ENCODE measurements around the gene TOP2B.
A peak's percentile ranks its signal among the peaks of the same experiment; 100 is the strongest.

Gene TOP2B

DNA sequence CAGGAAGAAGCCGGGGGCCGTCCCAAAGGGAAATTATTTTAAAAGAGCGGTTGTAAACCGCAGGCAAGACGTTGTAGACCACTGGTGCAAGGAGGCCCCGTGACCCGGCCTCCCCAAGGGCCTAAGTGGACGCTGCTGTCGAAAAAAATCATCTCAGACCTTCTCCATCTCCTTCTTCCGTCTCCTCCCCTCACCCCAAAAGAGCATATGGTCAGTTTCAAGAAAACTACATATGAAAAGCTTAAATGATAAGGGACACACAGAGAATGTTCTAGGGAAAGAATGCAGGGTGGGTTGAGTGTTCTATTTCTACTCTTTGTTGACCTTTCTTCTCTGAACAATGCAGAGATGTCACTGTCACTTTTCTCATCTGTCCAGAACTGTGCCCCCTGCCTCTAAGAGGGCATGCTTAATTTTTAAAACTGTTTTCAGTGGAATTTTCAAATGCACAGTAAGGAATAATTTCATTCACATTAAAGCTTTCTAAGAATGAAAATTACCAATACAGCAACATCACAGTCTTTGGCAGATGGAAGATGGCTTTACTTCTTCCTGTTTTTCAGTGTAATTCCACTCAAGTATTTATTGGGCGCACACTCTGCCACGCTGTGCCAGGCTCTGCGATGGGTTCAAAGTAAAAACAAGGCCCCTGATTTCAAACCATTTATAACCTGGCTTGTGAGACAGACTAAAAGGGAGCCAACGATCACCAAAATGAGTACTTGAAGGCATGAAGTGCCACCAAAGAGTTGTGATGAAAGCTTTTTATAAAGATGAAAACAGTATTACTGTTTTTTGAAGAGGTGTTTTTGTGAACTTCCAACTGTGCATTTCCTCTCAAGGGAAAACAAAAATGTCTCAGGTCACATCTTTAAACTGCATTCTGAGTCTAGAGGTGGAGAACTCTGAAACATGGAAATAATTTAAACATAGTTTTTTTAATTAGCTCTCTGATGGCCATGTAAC is 891 bp upstream of the TOP2B start:
- DNase-seq, result no peak

DNA sequence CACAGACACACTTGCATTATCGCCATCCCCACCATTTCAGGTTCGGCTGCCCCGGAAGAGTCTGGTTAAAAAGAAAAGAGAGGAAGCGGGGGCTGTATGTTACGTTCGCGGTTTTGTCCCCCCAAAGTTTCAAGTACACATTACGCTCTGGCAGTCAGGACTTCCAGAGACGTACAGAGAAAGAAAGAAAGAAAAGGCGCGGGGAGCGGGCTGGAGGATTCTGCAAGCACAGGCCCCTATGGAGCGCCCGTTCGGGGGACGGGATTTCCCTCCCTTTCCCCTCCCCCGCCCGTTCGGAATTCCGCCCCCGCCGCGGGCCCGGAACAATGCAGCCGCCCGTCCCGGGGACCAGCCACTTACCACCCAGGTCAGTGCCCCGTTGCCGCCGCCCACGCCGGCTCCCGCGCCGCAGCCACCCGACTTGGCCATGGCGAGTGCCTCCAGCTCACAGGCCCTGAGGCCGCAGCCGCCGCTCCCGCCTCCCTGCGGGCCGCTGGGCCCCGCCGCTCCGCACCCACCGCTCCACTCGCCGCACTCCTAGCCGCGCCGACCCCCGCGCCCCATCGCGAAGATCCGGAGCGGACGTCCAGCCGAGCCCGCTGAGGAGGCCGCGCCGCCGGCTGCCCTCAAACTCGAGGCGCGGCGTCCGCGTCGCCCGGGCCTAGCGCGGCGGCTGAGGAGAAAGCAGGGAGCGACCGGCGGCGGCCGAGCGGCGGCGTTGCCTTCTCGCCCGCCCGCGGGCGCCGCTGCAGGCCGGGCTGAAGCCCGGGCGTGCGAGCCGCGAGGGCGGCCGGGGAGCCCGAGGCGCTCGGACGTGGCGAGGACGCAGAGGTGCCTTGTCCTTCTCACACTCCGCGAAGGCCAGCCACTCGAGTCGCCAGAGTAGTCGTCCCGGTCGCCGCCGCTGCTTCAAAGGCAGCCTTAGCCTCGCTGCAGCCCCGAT is 567 bp downstream of the TOP2B start:
- peak; percentile 69 for DNase-seq

DNA sequence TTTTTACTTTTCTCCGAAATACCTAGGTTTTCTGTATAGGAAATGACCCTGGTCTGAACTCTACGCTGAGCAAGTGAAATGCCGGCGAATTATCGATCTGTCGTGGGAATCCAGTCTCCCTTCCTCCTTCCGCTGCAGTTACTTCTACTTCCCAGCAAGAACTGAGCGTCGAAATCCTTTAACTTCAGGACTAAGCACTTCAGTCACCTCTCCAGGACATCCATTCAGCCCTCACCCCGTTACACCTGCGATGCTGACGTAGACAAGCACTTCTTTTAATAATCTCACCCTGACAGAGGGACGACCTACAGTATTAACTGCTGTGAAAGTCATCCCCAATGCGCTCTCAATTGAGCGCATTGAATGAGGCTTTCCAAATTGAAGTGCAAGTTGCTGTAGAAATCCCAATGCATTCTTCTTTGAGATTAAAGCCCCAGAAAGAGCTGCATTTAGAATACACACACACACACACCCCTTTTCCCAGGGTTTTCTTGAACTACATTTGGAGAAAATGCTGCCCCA is 1.3 kb downstream of the TOP2B start:
- DNase-seq, result peak; percentile 67

DNA sequence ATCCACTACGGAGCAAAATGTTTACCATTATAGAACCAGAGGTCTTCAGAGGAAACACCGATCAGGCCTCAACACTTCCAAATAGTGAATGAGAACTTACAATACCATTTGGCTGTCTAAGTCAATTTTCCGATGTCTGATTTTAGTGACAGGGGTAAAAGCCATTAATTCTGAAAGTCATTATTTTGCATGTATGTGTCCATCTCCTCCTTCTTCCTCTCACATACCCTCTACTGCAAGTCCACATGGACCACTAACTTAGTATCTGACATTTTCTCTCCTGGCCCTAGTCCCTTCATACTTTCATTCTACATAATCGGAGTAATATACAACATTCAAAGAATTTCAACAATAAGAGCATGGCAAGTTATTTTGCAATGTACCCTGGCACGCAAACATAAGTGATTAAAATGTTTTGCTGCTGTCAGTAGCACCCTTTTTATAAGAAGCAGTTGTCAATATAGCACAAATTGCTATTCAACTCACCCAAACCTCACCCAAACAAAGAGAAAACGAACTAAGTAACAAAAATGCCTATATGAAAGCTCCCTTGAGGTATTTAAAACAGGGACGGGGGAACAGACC is 1.9 kb downstream of the TOP2B start:
- peak; percentile 3 for DNase-seq

DNA sequence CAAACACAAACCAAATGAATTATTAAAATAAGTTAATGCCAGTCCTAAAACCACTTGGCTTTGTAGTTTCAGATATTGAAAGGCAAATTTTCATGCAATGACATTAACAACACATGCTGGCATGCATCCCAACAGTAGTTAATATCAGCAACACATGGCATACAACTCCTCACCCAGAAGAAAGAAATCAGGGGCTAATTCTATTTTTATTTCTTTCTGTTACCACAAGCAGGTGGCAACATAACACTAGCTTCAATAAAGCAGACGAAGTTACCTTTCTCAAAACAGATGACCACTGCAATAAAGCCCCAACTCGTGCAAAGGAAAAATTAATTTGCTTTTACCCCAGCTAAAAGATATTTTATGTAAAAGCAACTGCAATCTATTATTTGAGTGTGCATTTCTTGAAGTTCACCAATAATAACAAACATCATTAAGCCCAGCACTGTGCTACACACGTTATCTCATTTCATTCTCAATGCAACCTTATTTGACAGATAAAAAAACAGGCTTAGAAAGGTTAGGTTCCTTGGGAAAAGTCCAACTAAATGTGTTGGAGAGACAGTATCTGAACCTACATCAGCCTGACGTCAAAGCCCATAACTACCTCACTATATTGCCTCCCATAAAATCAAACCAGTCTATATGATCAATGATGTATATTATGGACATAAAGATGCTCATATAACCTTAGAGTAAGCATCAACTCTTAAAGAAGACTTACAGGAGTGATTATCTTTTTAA is 2.8 kb downstream of the TOP2B start:
- DNase-seq, result peak; percentile 23

DNA sequence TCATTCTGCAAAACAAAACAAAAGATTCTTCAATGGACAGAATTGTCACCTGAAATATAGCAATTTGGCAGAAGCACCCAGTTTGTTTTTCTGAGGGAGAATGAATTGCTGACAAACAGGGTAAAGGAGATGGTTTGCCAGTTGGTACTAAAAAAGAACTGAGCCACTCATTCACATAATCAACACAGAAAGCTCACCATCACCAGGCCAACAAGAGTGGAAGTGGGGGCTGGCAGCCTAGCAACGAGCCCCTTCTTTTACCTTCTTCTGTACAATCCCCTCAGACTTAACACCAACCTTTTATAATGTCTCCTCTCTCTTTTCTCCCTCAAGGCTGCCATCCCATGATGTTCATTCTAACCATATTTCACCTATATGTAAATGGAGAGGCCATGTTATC is 5.9 kb downstream of the TOP2B start:
- no peak for DNase-seq

DNA sequence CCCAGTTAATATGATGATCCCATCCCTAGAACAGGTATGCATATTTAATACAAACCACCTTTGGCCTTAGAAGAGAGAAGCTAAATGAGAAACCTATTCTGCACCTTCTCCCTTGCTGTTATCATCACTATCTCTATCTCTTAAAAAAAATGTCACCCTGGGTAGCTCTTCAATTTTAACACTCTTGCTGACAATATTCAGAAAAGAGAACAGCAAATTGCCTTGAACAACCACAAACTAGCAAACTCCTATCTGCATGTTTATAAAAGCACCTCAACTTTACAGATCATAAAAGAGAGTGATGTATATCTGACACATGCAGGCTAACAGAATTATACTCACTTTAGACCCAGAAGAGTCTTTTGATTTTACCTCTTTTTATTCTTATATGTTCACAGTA is 7.4 kb downstream of the TOP2B start:
- DNase-seq, result no peak

DNA sequence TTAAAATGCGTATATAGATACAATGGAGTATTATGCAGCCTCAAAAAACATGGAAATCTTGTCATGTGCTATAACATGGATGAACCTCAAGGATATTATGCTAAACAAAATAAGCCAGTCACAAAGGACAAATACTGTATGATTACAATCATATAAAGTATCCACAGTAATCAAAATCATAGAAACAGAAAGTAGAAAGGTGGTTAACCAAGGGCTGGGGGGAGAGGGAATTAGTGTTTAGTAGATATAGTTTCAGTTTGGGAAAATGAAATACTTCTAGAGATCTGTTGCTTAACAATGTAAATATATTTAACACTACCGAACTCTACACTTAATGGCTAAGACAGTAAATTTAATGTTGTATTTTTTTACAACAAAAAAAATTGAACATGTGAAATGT is 9.0 kb downstream of the TOP2B start:
- DNase-seq, result no peak

DNA sequence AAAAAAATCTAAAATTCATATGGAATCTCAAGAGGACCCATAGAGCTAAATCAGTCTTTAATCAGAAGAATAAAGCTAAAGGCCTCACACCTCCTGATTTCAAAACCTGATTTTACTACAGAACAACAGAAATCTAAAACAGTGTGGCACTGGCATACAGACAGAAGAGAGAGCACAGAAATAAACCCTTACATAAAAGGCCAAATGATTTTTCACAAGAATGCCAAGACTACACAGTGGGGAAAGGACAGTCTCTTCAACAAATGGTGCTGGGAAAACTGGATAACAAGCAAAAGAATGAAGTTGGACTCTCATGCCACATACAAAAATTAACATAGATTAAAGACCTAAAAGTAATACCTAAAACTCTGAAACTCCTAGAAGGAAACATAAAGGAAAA is 10.1 kb downstream of the TOP2B start:
- no peak for DNase-seq

DNA sequence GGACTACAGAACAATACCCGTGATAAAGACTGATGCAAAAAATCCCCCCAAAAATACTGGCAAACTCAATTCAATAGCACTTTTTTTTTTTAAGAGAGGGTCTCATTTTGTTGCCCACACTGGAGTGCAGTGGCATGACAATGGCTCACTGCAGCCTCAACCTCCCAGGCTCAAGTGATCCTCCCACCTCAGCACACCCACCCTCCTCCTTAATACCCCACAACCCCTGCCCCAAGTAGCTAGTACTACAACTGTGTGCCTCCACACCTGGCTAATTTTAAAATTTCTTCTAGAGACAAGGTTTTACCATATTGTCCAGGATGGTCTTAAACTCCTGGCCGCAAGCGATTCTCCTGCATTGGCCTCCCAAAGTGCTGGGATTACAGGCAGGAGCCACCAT is 11.4 kb downstream of the TOP2B start:
- DNase-seq, result no peak

DNA sequence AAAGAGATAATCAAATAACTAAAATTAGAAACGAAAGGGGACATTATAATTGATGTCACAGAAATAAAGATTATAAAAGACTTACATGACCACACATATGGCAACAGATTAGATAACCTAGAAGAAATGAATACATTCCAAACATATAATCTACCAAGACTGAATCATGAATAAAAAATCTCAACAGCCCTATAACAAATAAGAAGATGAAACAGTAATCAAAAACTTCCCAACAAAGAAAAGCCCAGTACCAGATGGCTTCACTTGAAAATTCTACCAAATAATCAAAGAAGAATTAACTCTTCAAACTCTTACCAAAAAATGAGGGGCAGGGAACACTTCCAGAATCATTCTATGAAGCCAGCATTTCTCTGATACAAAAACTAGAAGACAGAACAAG is 11.8 kb downstream of the TOP2B start:
- no peak for DNase-seq

DNA sequence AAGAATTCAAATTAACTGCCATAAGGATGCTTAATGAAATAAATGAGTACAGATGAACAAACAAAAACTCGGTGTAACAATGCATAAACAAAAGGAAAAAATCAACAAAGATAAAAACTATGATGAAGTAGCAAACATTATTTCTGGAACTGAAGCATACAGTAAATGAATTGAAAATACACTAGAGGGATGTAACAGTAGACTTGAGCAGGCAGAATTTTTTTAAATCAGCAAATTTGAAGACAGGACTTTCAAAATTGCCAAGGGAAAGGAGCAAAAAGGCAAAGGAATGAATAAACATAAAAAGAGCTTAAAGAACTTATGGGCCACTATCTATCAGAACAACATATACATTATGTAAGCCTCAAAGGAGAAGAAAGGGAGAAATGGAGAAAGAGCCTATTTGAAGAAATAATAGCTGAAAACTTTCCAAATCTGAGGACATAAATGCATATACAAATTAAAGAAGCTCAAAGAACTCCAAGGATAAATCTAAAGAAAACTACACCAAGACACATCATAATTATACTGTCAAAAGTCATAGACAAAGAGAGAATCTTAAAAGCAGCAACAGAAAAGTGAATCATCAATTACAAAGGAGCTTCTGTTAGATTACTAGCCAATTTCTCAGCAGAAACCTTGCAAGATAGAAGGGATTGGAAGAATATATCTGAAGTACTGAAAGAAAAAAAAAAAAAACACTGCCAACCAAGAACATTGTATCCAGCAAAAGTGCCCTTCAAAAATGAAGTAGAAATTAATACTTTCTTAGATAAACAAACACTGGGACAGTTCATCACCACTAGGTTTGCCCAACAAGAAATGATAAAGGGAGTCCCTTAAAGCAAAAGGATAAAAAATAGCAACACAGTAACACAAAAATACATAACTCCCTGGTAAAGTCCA is 15.5 kb downstream of the TOP2B start:
- DNase-seq, result no peak

DNA sequence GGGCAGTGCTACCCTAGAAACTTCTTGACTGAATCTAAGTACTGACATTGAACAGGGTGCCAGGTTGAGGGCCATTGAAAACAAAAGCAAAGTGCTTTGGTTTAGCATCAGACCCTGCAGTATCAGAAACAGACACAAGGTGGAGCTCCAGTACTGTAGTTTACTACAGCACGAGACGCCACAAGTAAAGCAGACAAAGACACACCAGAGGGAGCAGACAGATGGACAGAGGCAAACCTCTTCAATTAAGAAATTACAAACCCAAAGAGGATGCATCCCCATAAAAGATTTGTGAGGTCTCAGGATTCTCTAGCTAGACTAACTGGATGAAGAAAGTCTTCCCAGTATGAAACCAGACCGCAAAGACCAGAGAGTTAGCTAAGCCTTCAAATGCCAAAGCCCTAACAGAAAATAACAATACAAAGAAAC is 16.6 kb downstream of the TOP2B start:
- DNase-seq, result peak; percentile 80

DNA sequence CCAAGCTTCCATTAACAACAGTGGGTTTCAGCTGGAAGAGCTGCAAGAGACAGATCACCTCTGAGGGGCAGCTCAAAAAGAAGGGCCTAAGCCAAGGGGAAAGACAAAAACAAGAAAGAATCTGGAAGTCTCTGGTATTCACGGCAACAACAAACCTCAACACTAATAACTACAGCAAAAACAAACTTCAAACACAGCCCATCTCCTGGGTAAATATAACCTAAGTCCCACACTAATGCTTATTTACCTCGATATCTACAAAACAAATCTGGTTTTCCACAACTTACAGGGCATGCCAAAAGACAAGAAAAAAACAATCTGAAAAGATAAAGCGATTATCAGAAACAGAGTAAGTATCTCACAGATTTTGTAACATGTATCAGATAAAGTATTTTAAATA is 29.7 kb downstream of the TOP2B start:
- no peak for DNase-seq

DNA sequence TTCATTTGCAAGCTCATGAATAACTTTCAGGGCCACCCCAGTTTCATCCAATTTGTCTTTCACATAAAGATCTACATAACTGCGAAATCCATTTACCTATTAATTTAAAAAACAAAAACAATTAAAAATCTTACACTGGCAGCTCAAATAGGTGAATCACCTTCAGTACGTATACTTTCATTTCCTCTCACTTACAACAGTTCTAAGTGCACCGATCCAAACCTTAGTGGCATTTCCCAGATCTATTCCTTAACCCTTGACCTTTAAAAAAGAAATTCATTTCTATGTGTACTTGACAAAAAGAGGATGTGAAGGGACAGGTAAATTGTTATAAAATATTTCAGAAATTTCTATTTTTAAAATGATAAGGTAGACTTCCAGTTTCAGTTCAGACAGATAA is 30.8 kb downstream of the TOP2B start:
- no peak for DNase-seq

DNA sequence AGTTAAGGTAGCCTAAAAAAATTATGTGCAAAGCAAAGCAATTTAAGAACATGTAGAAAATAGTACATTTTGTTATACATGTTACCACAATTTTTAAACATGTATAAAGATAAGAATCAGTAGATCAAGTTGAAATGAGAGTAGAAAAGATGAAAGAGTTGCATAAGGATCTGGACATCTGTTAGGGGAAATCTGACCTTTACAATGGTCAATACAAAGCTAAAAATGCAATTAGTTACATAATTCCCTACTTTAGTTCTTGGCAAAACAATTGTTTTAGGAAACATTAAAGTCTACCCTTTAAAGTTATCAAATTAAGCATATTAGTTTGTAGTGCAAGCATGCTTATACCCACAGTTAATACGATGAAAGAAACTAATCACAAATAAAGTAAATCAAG is 32.7 kb downstream of the TOP2B start:
- no peak for DNase-seq

DNA sequence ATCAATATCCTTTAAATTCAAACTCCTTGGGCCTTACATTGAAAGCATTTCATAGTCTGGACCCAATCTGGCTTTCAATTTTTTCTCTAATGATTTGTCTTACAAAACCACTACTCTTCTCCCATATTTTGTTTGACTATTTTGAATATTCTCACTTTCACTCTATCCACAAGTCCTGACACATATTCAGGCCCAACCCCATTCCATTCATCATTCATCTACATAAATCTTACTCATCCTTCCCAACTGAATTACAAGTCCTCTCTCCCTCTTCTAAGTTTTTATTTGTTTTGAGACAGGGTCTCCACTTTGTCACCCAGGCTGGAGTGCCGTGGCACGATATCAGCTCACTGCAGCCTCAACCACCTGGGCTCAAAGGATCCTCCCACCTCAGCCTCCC is 43.6 kb downstream of the TOP2B start:
- no peak for DNase-seq

DNA sequence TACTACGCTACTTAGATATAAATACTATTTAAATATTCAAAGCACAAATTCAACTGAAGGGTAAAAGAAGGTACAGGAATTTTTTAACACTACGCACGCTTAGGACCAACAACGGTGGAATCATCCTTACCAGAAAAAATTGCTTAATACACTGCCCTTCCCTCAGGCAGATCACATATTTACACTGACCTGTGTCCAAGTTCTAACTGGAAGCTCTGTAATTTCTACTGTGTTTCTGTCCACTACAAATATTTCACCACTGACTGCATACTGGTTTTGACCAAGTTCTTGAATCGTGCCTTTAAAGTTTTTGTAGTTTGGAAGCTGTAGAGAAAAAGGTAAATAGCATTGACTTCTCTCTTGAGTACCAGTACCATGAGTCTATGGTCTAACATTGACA is 44.2 kb downstream of the TOP2B start:
- no peak for DNase-seq

DNA sequence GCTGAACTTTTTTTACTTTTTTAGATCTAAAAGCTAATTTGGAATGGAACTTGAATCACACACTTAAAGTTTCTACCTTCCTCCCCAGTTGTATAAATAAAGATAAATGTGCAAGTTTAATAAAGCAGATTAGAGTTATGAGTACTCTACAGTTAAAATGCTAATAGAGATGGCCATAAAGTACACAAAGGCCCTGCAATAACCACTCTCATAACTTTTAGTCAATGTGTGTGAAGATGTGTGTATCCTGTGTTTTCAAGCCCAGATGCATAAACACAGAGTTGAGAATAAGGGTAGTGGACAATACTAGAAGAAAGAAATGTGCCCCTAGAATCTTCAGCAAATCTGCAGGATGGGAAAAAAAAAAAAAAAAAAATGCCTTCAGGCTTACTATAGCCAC is 45.3 kb downstream of the TOP2B start:
- DNase-seq, result no peak

DNA sequence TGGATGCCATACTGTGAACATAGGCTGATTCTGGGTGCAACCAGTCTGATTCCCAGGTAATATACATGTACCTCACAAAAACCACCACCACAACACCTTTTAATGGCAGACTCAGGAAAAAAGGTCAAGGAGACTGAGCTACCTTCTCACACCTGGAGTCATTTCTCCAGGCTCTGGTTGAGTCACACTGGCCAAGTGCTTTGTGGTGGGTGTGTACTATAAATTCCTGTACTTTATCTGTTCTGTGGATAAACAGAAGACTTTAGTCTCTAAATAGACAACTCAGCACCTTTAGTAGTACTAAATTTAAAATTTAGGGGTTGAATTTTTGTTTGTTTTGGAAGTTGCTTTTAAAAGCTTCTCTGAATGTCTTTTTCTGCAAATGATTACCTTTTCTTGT is 46.7 kb downstream of the TOP2B start:
- DNase-seq, result no peak

DNA sequence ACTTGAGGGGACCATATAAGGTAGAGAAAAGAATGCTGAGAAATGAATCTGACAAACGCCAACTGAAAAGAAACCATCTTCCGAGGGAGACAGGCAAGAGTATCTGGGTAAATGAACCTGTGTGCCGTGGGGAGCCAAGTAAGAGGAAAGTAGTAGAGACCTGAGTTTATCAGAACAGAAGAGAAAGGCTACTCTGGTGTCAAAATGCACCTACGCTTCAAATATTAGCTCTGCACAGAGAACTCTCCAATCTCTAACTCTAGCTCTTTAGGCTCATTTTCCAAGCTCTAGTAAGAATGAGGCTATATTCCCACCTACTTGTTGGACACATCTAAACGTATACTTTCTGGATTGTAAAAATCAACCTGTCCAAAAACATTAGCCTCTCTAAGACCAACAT is 53.5 kb downstream of the TOP2B start:
- no peak for DNase-seq

Data from NCI-H69 (cell line).